ENCODE measurements around the gene SDK1.

SDK1 gene

GRCh38 chr7:4191525-4191924, 890.5 kb downstream of the SDK1 start:
- H3K9me3 ChIP-seq (ENCODE audit: insufficient read depth, low read length, severe bottlenecking): no peaks in the 10 kb centered on the region
- no peaks in the 10 kb centered on the region for H3K27me3 ChIP-seq (ENCODE audit: insufficient read depth, low read length, poor library complexity)
- H3K4me2 ChIP-seq (ENCODE audit: insufficient read depth, low read length): no peak overlapping the region
- no peak overlapping the region for H3K4me3 ChIP-seq (ENCODE audit: low read depth in 1 of 2, low read length in 2 of 2)
- DNase-seq (no peak), ATAC-seq (ENCODE audit: insufficient read depth, low read depth) (no peak)
- H3K9ac ChIP-seq (ENCODE audit: low read depth, low read length): no peak overlapping the region
- no peaks in the 10 kb centered on the region for H3K36me3 ChIP-seq (ENCODE audit: insufficient read depth, low read length)
- no peaks in the 10 kb centered on the region for H4K20me1 ChIP-seq (ENCODE audit: insufficient read depth, low read length)
- no peak overlapping the region for H2AFZ ChIP-seq (ENCODE audit: low read depth, low read length)
- H3K4me1 ChIP-seq (ENCODE audit: insufficient read depth, low read length): no peaks in the 10 kb centered on the region
- TF ChIP-seq CTCF (IDR thresholded peaks at IDR 0.05; ENCODE audit: borderline replicate concordance, extremely low read depth, low read length, poor library complexity, severe bottlenecking) (no peak), EZH2 (IDR thresholded peaks at IDR 0.05; ENCODE audit: borderline replicate concordance, low read depth, low read length, severe bottlenecking) (no peak)
- H3K79me2 ChIP-seq (ENCODE audit: insufficient read depth, low read length): no peaks in the 10 kb centered on the region
- H3K27ac ChIP-seq (ENCODE audit: low read length): no peak overlapping the region

GRCh38 chr7:4195660-4196059, 894.6 kb downstream of the SDK1 start:
- Histone ChIP-seq H3K4me3 (ENCODE audit: low read depth in 1 of 2, low read length in 2 of 2) (no peak overlapping the region), H3K4me2 (ENCODE audit: insufficient read depth, low read length) (no peak overlapping the region), H4K20me1 (ENCODE audit: insufficient read depth, low read length) (no peaks in the 10 kb centered on the region), H3K79me2 (ENCODE audit: insufficient read depth, low read length) (no peaks in the 10 kb centered on the region), H3K27me3 (ENCODE audit: insufficient read depth, low read length, poor library complexity) (no peaks in the 10 kb centered on the region), H3K9ac (ENCODE audit: low read depth, low read length) (no peak overlapping the region), H3K27ac (ENCODE audit: low read length) (no peak overlapping the region), H3K36me3 (ENCODE audit: insufficient read depth, low read length) (no peaks in the 10 kb centered on the region), H3K9me3 (ENCODE audit: insufficient read depth, low read length, severe bottlenecking) (no peaks in the 10 kb centered on the region), H3K4me1 (ENCODE audit: insufficient read depth, low read length) (no peaks in the 10 kb centered on the region), H2AFZ (ENCODE audit: low read depth, low read length) (no peak overlapping the region)
- TF ChIP-seq CTCF (IDR thresholded peaks at IDR 0.05; ENCODE audit: borderline replicate concordance, extremely low read depth, low read length, poor library complexity, severe bottlenecking) (no peak), EZH2 (IDR thresholded peaks at IDR 0.05; ENCODE audit: borderline replicate concordance, low read depth, low read length, severe bottlenecking) (no peak)
- ATAC-seq (ENCODE audit: insufficient read depth, low read depth) (no peak), DNase-seq (no peak)

- ATAC-seq (ENCODE audit: insufficient read depth, low read depth) (no peak), DNase-seq (no peak)
- H3K79me2 ChIP-seq (ENCODE audit: insufficient read depth, low read length): no peaks in the 10 kb centered on the region
- H3K9me3 ChIP-seq (ENCODE audit: insufficient read depth, low read length, severe bottlenecking): no peaks in the 10 kb centered on the region
- H3K9ac ChIP-seq (ENCODE audit: low read depth, low read length): no peak overlapping the region
- H3K36me3 ChIP-seq (ENCODE audit: insufficient read depth, low read length): no peaks in the 10 kb centered on the region
- H3K27me3 ChIP-seq (ENCODE audit: insufficient read depth, low read length, poor library complexity): no peaks in the 10 kb centered on the region
- H3K27ac ChIP-seq (ENCODE audit: low read length): no peak overlapping the region
- no peak for TF ChIP-seq EZH2 (IDR thresholded peaks at IDR 0.05; ENCODE audit: borderline replicate concordance, low read depth, low read length, severe bottlenecking)
- no peak for TF ChIP-seq CTCF (IDR thresholded peaks at IDR 0.05; ENCODE audit: borderline replicate concordance, extremely low read depth, low read length, poor library complexity, severe bottlenecking)
- H3K4me3 ChIP-seq (ENCODE audit: low read depth in 1 of 2, low read length in 2 of 2): no peak overlapping the region
- H3K4me2 ChIP-seq (ENCODE audit: insufficient read depth, low read length): no peak overlapping the region
- H2AFZ ChIP-seq (ENCODE audit: low read depth, low read length): no peak overlapping the region
- H3K4me1 ChIP-seq (ENCODE audit: insufficient read depth, low read length): no peaks in the 10 kb centered on the region
- no peaks in the 10 kb centered on the region for H4K20me1 ChIP-seq (ENCODE audit: insufficient read depth, low read length)
Observed at GRCh38 chr7:4196121-4196819, 895.2 kb downstream of the SDK1 start.
